GM23338 (cell line): ENCODE data around the gene NPM3. TPM values are rescaled to one million over a fixed set of nuclear protein-coding genes. Genes with fewer than 3 reads are reported as not detected.
A peak's percentile ranks its signal among the peaks of the same experiment; 100 is the strongest.

Source experiments
- ATAC-seq: fragments of 200-7000 bp; cut with Tn5 transposase; 3 replicates; pipeline ENCODE4 v1.9.1; 2020
- DNase-seq: peaks from one replicate; pipeline ENCODE4 v3.0.0-alpha.2; 2015; ENCODE audit warnings: low spot score
- H2AFZ ChIP-seq: fragments of 200-600 bp; sonication (generic); 2 replicates; pipeline ENCODE4 v1.8.0; 2016; ENCODE audit warnings: antibody characterized with exemption, mild to moderate bottlenecking, moderate library complexity
- H3F3A ChIP-seq: fragments of 200-600 bp; sonication (generic); replicated peaks from 2 replicates; pipeline ENCODE4 v1.8.0; 2017; ENCODE audit warnings: antibody characterized with exemption, mixed run types, low read depth
- H3K27ac ChIP-seq: fragments of 200-600 bp; sonication (generic); 2 replicates; pipeline ENCODE4 v1.6.1; 2016; ENCODE audit warnings: low read depth
- H3K27me3 ChIP-seq: fragments of 200-600 bp; sonication (generic); 2 replicates; pipeline ENCODE4 v1.8.0; 2016; ENCODE audit warnings: mild to moderate bottlenecking, mixed run types, moderate library complexity; ENCODE audit not compliant: insufficient read depth
- H3K36me3 ChIP-seq: fragments of 200-600 bp; sonication (generic); 2 replicates; pipeline ENCODE4 v1.8.0; 2016; ENCODE audit warnings: mild to moderate bottlenecking; ENCODE audit not compliant: insufficient read depth
- H3K4me1 ChIP-seq: fragments of 200-600 bp; sonication (generic); 2 replicates; pipeline ENCODE4 v1.8.0; 2016; ENCODE audit warnings: mild to moderate bottlenecking, moderate library complexity; ENCODE audit not compliant: insufficient read depth
- H3K4me2 ChIP-seq: fragments of 200-600 bp; sonication (generic); 2 replicates; pipeline ENCODE4 v1.7.1; 2017; ENCODE audit warnings: mixed run types
- H3K4me3 ChIP-seq: fragments of 200-600 bp; sonication (generic); 2 replicates; pipeline ENCODE4 v1.6.1; 2016; ENCODE audit warnings: mixed run types
- H3K79me2 ChIP-seq: fragments of 200-600 bp; sonication (generic); replicated peaks from 2 replicates; pipeline ENCODE4 v1.8.0; 2017; ENCODE audit warnings: mild to moderate bottlenecking; ENCODE audit not compliant: insufficient read depth
- H3K9me2 ChIP-seq: fragments of 200-600 bp; sonication (generic); 2 replicates; pipeline ENCODE4 v1.8.0; 2017; ENCODE audit not compliant: insufficient read depth
- H4K20me1 ChIP-seq: fragments of 200-600 bp; sonication (generic); replicated peaks from 2 replicates; pipeline ENCODE4 v1.8.0; 2017; ENCODE audit warnings: mild to moderate bottlenecking; ENCODE audit not compliant: insufficient read depth
- H3K27ac Mint-ChIP-seq: 2 replicates; pipeline ENCODE4 v1.8.0; 2020; ENCODE audit warnings: inconsistent platforms, mild to moderate bottlenecking, moderate library complexity, mixed read lengths
- H3K27me3 Mint-ChIP-seq: 3 replicates; pipeline ENCODE4 v1.8.0; 2022; ENCODE audit warnings: low read depth, mild to moderate bottlenecking, moderate library complexity, mixed read lengths, inconsistent platforms; ENCODE audit not compliant: insufficient read depth, poor library complexity
- H3K36me3 Mint-ChIP-seq: 3 replicates; pipeline ENCODE4 v1.8.0; 2021; ENCODE audit warnings: low read depth, mild to moderate bottlenecking, inconsistent platforms, moderate library complexity, mixed read lengths
- H3K4me1 Mint-ChIP-seq: 3 replicates; pipeline ENCODE4 v1.8.0; 2020; ENCODE audit warnings: mild to moderate bottlenecking, inconsistent platforms, mixed read lengths
- H3K4me3 Mint-ChIP-seq: 3 replicates; pipeline ENCODE4 v1.8.0; 2021; ENCODE audit warnings: moderate library complexity, mild to moderate bottlenecking, inconsistent platforms, mixed read lengths
- H3K9me3 Mint-ChIP-seq: 3 replicates; pipeline ENCODE4 v1.8.0; 2020; ENCODE audit warnings: moderate library complexity, mild to moderate bottlenecking, inconsistent platforms, mixed read lengths
- JUNB ChIP-seq: IDR thresholded peaks from one replicate; pipeline ENCODE4 v1.6.1; 2016; ENCODE audit warnings: antibody characterized with exemption; ENCODE audit not compliant: unreplicated experiment
- NANOG ChIP-seq: IDR thresholded peaks from 2 replicates; pipeline ENCODE4 v1.6.1; 2016; ENCODE audit warnings: antibody characterized with exemption, borderline replicate concordance
- POLR2AphosphoS5 ChIP-seq: IDR thresholded peaks from 2 replicates; pipeline ENCODE4 v1.6.1; 2016; ENCODE audit warnings: antibody characterized with exemption, low read depth
- polyA plus RNA-seq: library from polyadenylated mRNA; unstranded; fragments of >200 nt; fragmentation: Nextera tagmentation; extraction: Ambion mirVana; gene quantifications from 2 replicates; pipeline ENCODE4 v1.2.1, GENCODE V29; 2016
- total RNA-seq: library from RNA; depleted of rRNA; stranded (reverse); fragments of >200 nt; shearing (Covaris generic); gene quantifications from 2 replicates; pipeline ENCODE4 v1.2.3, GENCODE V29; 2014
- TF ChIP-seq, protein P1 (sequence below): fragments of 250-450 bp; sonication (Bioruptor Pico); IDR thresholded peaks from 2 replicates; pipeline ENCODE4 v1.5.0; 2020; ENCODE audit warnings: mild to moderate bottlenecking, moderate library complexity

The NPM3 gene
- total and polyA plus RNA-seq, 2 experiments from 2014 or later: 31.5 to 258 TPM

GRCh38 chr10:101830322-101831168 is 47.3 kb upstream of the NPM3 start:
- H3K79me2 ChIP-seq: no peaks in the 10 kb centered on the region
- H3K27me3 ChIP-seq: no peaks in the 10 kb centered on the region
- DNase-seq: peak; percentile 94
- peak; percentile 64 for ATAC-seq
- Mint-ChIP-seq H3K4me3 (peak overlapping the region; percentile 82), H3K4me1 (peaks cover 25% of the 10 kb centered on the region), H3K9me3 (no peaks in the 10 kb centered on the region; the same call in 1 of the 3 replicates), H3K36me3 (peaks cover 3% of the 10 kb centered on the region; the same call in 1 of the 3 replicates), H3K27ac (peak overlapping the region; percentile 83), H3K27me3 (peaks cover 27% of the 10 kb centered on the region)
- peak overlapping the region; percentile 85 for H2AFZ ChIP-seq
- no peaks in the 10 kb centered on the region; the same call in 1 of the 2 replicates for H4K20me1 ChIP-seq
- H3K36me3 ChIP-seq: no peaks in the 10 kb centered on the region
- TF ChIP-seq, protein P1, sequence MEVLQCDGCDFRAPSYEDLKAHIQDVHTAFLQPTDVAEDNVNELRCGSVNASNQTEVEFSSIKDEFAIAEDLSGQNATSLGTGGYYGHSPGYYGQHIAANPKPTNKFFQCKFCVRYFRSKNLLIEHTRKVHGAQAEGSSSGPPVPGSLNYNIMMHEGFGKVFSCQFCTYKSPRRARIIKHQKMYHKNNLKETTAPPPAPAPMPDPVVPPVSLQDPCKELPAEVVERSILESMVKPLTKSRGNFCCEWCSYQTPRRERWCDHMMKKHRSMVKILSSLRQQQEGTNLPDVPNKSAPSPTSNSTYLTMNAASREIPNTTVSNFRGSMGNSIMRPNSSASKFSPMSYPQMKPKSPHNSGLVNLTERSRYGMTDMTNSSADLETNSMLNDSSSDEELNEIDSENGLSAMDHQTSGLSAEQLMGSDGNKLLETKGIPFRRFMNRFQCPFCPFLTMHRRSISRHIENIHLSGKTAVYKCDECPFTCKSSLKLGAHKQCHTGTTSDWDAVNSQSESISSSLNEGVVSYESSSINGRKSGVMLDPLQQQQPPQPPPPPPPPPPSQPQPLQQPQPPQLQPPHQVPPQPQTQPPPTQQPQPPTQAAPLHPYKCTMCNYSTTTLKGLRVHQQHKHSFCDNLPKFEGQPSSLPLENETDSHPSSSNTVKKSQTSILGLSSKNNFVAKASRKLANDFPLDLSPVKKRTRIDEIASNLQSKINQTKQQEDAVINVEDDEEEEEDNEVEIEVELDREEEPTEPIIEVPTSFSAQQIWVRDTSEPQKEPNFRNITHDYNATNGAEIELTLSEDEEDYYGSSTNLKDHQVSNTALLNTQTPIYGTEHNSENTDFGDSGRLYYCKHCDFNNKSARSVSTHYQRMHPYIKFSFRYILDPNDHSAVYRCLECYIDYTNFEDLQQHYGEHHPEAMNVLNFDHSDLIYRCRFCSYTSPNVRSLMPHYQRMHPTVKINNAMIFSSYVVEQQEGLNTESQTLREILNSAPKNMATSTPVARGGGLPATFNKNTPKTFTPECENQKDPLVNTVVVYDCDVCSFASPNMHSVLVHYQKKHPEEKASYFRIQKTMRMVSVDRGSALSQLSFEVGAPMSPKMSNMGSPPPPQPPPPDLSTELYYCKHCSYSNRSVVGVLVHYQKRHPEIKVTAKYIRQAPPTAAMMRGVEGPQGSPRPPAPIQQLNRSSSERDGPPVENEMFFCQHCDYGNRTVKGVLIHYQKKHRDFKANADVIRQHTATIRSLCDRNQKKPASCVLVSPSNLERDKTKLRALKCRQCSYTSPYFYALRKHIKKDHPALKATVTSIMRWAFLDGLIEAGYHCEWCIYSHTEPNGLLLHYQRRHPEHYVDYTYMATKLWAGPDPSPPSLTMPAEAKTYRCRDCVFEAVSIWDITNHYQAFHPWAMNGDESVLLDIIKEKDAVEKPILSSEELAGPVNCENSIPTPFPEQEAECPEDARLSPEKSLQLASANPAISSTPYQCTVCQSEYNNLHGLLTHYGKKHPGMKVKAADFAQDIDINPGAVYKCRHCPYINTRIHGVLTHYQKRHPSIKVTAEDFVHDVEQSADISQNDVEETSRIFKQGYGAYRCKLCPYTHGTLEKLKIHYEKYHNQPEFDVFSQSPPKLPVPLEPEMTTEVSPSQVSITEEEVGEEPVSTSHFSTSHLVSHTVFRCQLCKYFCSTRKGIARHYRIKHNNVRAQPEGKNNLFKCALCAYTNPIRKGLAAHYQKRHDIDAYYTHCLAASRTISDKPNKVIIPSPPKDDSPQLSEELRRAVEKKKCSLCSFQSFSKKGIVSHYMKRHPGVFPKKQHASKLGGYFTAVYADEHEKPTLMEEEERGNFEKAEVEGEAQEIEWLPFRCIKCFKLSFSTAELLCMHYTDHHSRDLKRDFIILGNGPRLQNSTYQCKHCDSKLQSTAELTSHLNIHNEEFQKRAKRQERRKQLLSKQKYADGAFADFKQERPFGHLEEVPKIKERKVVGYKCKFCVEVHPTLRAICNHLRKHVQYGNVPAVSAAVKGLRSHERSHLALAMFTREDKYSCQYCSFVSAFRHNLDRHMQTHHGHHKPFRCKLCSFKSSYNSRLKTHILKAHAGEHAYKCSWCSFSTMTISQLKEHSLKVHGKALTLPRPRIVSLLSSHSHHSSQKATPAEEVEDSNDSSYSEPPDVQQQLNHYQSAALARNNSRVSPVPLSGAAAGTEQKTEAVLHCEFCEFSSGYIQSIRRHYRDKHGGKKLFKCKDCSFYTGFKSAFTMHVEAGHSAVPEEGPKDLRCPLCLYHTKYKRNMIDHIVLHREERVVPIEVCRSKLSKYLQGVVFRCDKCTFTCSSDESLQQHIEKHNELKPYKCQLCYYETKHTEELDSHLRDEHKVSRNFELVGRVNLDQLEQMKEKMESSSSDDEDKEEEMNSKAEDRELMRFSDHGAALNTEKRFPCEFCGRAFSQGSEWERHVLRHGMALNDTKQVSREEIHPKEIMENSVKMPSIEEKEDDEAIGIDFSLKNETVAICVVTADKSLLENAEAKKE (CRISPR knock-in tag): no peak
- TF ChIP-seq JUNB (no peak), POLR2AphosphoS5 (0 out of 2 replicates have a peak, but pooled peaks have one; percentile 38), NANOG (no peak)
- peak overlapping the region; percentile 92 for H3K4me2 ChIP-seq
- H3K27ac ChIP-seq: peak overlapping the region; percentile 63; the same call in 1 of the 2 replicates
- peaks cover 17% of the 10 kb centered on the region for H3K4me1 ChIP-seq
- peaks cover 18% of the 10 kb centered on the region for H3F3A ChIP-seq
- H3K9me2 ChIP-seq: no peaks in the 10 kb centered on the region
- H3K4me3 ChIP-seq: peak overlapping the region; percentile 64
